ENCODE measurements around the gene ZNF76. TPM values are rescaled to one million over a fixed set of nuclear protein-coding genes. Genes with fewer than 3 reads are reported as not detected.

ZNF76 gene
- total RNA-seq, 1 donor from 2014 or later, result 31.3 TPM

- TF ChIP-seq CTCF (IDR thresholded peaks at IDR 0.05), result no peak
- intact Hi-C loops (cut with DNase I), result no loop called here
- Histone ChIP-seq H3K4me3 (no peak overlapping the region), H3K36me3 (no peaks in the 10 kb centered on the region), H3K27me3 (no peaks in the 10 kb centered on the region), H3K4me1 (peaks cover 24% of the 10 kb centered on the region), H3K9me3 (no peaks in the 10 kb centered on the region), H3K27ac (no peak overlapping the region)
- ATAC-seq (no peak), DNase-seq (no peak)
Measured at GRCh38 chr6:35237476-35237875, 22.1 kb upstream of the ZNF76 start.

- no peaks in the 10 kb centered on the region for H3K36me3 ChIP-seq
- H3K4me3 ChIP-seq, result no peak overlapping the region
- H3K9me3 ChIP-seq, result no peaks in the 10 kb centered on the region
- ATAC-seq, result peak; percentile 22
- peaks cover 24% of the 10 kb centered on the region for H3K4me1 ChIP-seq
- no peaks in the 10 kb centered on the region for H3K27me3 ChIP-seq
- intact Hi-C loops (cut with DNase I), result no loop called here
- no peak for TF ChIP-seq CTCF (IDR thresholded peaks at IDR 0.05)
- DNase-seq, result no peak
- no peak overlapping the region for H3K27ac ChIP-seq
Measured at GRCh38 chr6:35238843-35239289, 20.7 kb upstream of the ZNF76 start.

GRCh38 chr6:35239581-35239980, 20.0 kb upstream of the ZNF76 start:
- Histone ChIP-seq H3K27me3 (no peaks in the 10 kb centered on the region), H3K4me3 (no peak overlapping the region), H3K27ac (no peak overlapping the region), H3K36me3 (peaks cover 4% of the 10 kb centered on the region), H3K4me1 (peaks cover 24% of the 10 kb centered on the region), H3K9me3 (no peaks in the 10 kb centered on the region)
- DNase-seq (no peak), ATAC-seq (no peak)
- intact Hi-C loops (cut with DNase I), result no loop called here
- no peak for TF ChIP-seq CTCF (IDR thresholded peaks at IDR 0.05)

- ATAC-seq (peak; percentile 88), DNase-seq (peak; percentile 87)
- peak overlapping the region; percentile 47 for H3K27ac ChIP-seq
- peaks cover 4% of the 10 kb centered on the region for H3K36me3 ChIP-seq
- intact Hi-C loops (cut with DNase I), result loop anchor here (10.0 kb wide), 1 partner anchor 256 kb away; no protein-coding TSS in a partner anchor
- no peak overlapping the region for H3K4me3 ChIP-seq
- H3K27me3 ChIP-seq, result no peaks in the 10 kb centered on the region
- peak; percentile 95 for TF ChIP-seq CTCF (IDR thresholded peaks at IDR 0.05)
- no peaks in the 10 kb centered on the region for H3K9me3 ChIP-seq
- peaks cover 24% of the 10 kb centered on the region for H3K4me1 ChIP-seq
Measured at GRCh38 chr6:35240838-35241801, 18.4 kb upstream of the ZNF76 start.

GRCh38 chr6:35242486-35242885, 17.0 kb upstream of the ZNF76 start:
- ATAC-seq (no peak), DNase-seq (no peak)
- H3K27ac ChIP-seq, result no peak overlapping the region
- peaks cover 4% of the 10 kb centered on the region for H3K36me3 ChIP-seq
- H3K4me3 ChIP-seq, result no peak overlapping the region
- intact Hi-C loops (cut with DNase I), result loop anchor here (10.0 kb wide), 1 partner anchor 258 kb away; no protein-coding TSS in a partner anchor
- no peaks in the 10 kb centered on the region for H3K9me3 ChIP-seq
- no peaks in the 10 kb centered on the region for H3K27me3 ChIP-seq
- no peak for TF ChIP-seq CTCF (IDR thresholded peaks at IDR 0.05)
- peaks cover 24% of the 10 kb centered on the region for H3K4me1 ChIP-seq
